Thoracic aorta (tissue), 2 donors: ENCODE results near the gene IFT43. TPM values are rescaled to one million over a fixed set of nuclear protein-coding genes. Genes with fewer than 3 reads are reported as not detected.
A peak's percentile ranks its signal among the peaks of the same experiment; 100 is the strongest.

Experiments
- ATAC-seq: fragments of 150-250 bp; one replicate; pipeline ENCODE4 v1.8.0; 2017; ENCODE audit warnings: low read depth; ENCODE audit not compliant: insufficient number of reproducible peaks, low FRiP score
- DNase-seq: peaks from one replicate; pipeline ENCODE4 v3.0.0-alpha.2; 2020; ENCODE audit warnings: low spot score
- H3K27ac ChIP-seq, 2 donors: fragments of 200-600 bp; sonication (generic); 1 replicate in 1 of 2; 2 replicates in 1 of 2; pipeline ENCODE4 v1.5.1; 2016; ENCODE audit warnings: mild to moderate bottlenecking in 2 of 2, moderate library complexity in 2 of 2
- H3K27me3 ChIP-seq: fragments of 200-600 bp; sonication (generic); replicated peaks from 2 replicates; pipeline ENCODE4 v1.6.0; 2016; ENCODE audit warnings: mild to moderate bottlenecking; ENCODE audit not compliant: insufficient read depth
- H3K36me3 ChIP-seq: fragments of 200-600 bp; sonication (generic); one replicate; pipeline ENCODE4 v1.5.1; 2016
- H3K4me1 ChIP-seq, 2 donors: fragments of 200-600 bp; sonication (generic); 1 replicate in 1 of 2; 2 replicates in 1 of 2; pipeline versions ENCODE4 v1.5.1 to v1.6.0; 2016; ENCODE audit warnings: low read depth in 2 of 2, mild to moderate bottlenecking in 1 of 2; ENCODE audit not compliant: control insufficient read depth in 1 of 2
- H3K4me3 ChIP-seq: fragments of 200-600 bp; sonication (generic); 2 replicates; pipeline ENCODE4 v1.5.1; 2016; ENCODE audit warnings: mild to moderate bottlenecking
- H3K9me3 ChIP-seq: fragments of 200-600 bp; sonication (generic); 2 replicates; pipeline ENCODE4 v1.5.1; 2016
- CTCF ChIP-seq: fragments of 200-600 bp; sonication (generic); IDR thresholded peaks from one replicate; pipeline ENCODE4 v1.5.1; 2019; ENCODE audit warnings: antibody characterized with exemption
- total RNA-seq, 2 donors: library from RNA; depleted of rRNA; stranded (reverse); fragments of >200 nt; gene quantifications; one replicate each; pipeline versions ENCODE4 v1.1.0 to v1.2.3, GENCODE V29; 2016

The IFT43 gene
- total RNA-seq, 2 donors from 2014 or later = 27.5 to 80.8 TPM

- Histone ChIP-seq H3K27me3 (no peaks in the 10 kb centered on the region), H3K9me3 (no peaks in the 10 kb centered on the region), H3K4me1 (peaks cover 0 to 5% of the 10 kb centered on the region in 2 donors), H3K36me3 (no peaks in the 10 kb centered on the region), H3K27ac (no peak overlapping the region), H3K4me3 (no peak overlapping the region)
- no peak for DNase-seq
- ATAC-seq = no peak
- no peak for TF ChIP-seq CTCF
Observed at GRCh38 chr14:76045773-76046172, 60.2 kb downstream of the IFT43 start.

- no peak for TF ChIP-seq CTCF
- no peaks in the 10 kb centered on the region for H3K27me3 ChIP-seq
- no peak overlapping the region for H3K27ac ChIP-seq
- H3K4me1 ChIP-seq = peaks cover 0 to 5% of the 10 kb centered on the region in 2 donors
- no peaks in the 10 kb centered on the region for H3K9me3 ChIP-seq
- DNase-seq = no peak
- H3K36me3 ChIP-seq = no peaks in the 10 kb centered on the region
- no peak overlapping the region for H3K4me3 ChIP-seq
- ATAC-seq = no peak
Observed at GRCh38 chr14:76050250-76050649, 64.7 kb downstream of the IFT43 start.

- H3K4me1 ChIP-seq = peaks cover 0 to 5% of the 10 kb centered on the region in 2 donors
- peak; percentile 77 for TF ChIP-seq CTCF
- ATAC-seq (no peak), DNase-seq (no peak)
- H3K9me3 ChIP-seq = no peaks in the 10 kb centered on the region
- H3K27ac ChIP-seq = no peak overlapping the region
- H3K36me3 ChIP-seq = no peaks in the 10 kb centered on the region
- no peak overlapping the region for H3K4me3 ChIP-seq
- H3K27me3 ChIP-seq = no peaks in the 10 kb centered on the region
Observed at GRCh38 chr14:76050797-76051392, 65.3 kb downstream of the IFT43 start.

- TF ChIP-seq CTCF = no peak
- Histone ChIP-seq H3K9me3 (no peaks in the 10 kb centered on the region), H3K4me1 (peaks cover 0 to 3% of the 10 kb centered on the region in 2 donors), H3K27me3 (no peaks in the 10 kb centered on the region), H3K36me3 (no peaks in the 10 kb centered on the region), H3K27ac (no peak overlapping the region), H3K4me3 (no peak overlapping the region)
- ATAC-seq (no peak), DNase-seq (no peak)
Observed at GRCh38 chr14:76051717-76052465, 66.3 kb downstream of the IFT43 start.

GRCh38 chr14:76053572-76054355 lies 68.2 kb downstream of the IFT43 start:
- H3K4me1 ChIP-seq = no peaks in the 10 kb centered on the region

More at GRCh38 chr14:76053572-76054355, 68.2 kb downstream of the IFT43 start:
- DNase-seq = no peak
- Histone ChIP-seq H3K36me3 (no peaks in the 10 kb centered on the region), H3K27me3 (no peaks in the 10 kb centered on the region), H3K27ac (no peak overlapping the region), H3K4me3 (no peak overlapping the region), H3K9me3 (no peaks in the 10 kb centered on the region)
- no peak for TF ChIP-seq CTCF
- ATAC-seq = no peak
